Stimulated activated CD4-positive, alpha-beta T cell treated with anti-CD3 and anti-CD28 coated beads, Interleukin-12 subunit alpha, Interleukin-12 subunit beta, amount 100 ng/mL, for 4 hours (primary cell): ENCODE results near the gene GTF3A.

Source experiments
- DNase-seq: peaks from one replicate; pipeline ENCODE4 v3.0.0-alpha.2; 2020

The GTF3A gene

GRCh38 chr13:27449081-27449603 is 24.7 kb downstream of the GTF3A start:
- no peak for DNase-seq

DNA sequence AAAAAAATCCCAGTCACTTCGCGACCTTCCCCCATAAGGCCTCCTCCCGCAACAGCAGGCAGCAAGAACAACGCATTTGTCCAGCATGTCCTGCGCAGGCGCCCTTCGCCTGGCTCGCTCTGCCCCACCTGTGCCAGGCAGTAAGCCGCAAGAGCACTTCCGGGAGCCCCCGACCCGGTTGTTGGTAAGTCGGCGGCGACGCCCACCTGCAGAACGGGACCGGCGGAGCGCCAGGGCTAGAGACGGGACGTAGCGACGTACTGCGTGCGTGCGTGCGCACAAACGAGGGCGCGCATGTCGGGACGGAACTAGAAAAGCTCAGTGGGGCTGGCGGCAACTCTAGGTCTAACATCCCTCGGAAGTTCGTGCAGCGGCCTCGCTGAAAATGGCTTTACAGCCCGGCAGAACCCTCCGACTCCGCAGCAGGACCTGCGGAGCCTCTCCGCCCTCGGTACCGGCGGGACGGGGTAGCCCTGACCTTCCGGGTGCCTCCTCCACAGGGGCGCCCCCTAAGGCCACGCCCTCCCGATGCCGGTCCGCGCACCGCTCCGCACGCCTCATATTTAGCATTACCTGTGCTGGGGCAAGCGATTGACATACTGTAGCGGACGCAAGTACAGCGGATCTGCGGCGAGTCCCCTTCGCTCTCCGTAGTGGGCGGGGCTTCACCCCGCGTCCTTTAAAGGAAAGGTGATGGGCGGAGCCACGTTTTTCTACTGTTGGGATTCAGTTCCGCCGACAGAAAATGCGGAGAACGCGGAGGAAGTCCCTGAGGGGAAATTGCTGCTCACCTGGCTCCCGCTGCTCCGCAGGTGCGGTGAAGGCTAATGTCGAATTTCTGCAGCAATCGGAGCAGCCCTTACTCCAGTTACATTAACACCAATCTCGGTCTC is 25.8 kb downstream of the GTF3A start, which contains the start of gene MTIF3:
Gene MTIF3 (minus strand): TSS at position 629 of the 893 bp plus-strand sequence. CDS start 10,116 bp downstream, outside the sequence.
- DNase-seq: peak; percentile 92

DNA sequence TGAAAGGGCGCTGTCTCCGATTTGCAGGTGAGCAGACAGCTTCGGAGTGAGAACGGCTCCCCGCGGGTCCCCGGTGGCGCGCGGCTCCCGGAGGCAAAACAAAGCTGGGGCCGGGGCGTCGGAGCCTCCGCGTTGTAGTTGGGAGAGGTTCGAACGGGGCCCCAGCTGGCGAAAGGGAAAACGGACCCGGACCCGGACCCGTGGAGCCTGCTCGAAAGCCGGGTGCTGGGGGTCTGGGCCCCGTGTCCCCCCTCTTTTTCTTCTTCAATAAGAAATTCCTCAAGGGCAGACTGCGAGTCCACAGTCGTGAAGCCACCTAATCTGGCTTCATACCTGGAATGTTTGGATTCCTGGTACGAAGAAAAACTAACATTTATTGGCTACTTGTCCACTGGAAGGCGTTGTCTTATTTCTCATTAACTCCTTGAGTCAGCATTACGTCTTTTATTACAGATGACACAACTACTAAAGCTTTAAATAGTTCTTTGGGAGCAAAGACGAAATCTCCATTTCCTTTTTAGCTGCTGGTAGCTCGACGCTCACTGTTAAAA is 26.6 kb downstream of the GTF3A start:
- DNase-seq: peak; percentile 32

DNA sequence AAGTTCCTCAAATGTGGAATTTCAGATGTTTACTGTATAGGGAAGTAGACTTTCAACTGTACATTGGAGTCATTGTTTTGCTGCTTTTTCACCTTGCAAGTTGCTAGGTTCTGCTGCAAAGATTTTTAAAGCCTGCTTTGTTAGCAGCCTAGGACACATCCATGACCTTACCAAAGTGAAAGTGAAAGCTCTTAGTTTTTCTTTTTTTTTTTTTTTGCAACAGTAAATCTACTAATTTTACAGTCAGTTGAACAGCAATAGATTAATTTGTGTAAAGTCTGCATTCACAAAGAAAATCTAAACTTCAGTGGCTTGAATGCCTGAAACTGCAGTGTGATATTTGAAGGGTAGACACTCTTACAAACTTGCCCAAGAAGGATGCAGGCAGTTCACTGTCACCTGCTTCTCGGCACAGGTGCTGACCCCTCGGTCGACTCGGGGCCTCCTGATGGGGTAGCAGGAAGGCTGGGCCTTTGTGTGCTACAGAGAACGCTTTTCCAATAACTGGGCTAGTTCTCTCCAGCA is 31.0 kb downstream of the GTF3A start:
- DNase-seq: no peak

GRCh38 chr13:27461940-27462584 is 37.6 kb downstream of the GTF3A start:
- DNase-seq: no peak

GRCh38 chr13:27463500-27463899 is 39.1 kb downstream of the GTF3A start:
- no peak for DNase-seq

GRCh38 chr13:27465611-27466010 is 41.2 kb downstream of the GTF3A start:
- DNase-seq: no peak

DNA sequence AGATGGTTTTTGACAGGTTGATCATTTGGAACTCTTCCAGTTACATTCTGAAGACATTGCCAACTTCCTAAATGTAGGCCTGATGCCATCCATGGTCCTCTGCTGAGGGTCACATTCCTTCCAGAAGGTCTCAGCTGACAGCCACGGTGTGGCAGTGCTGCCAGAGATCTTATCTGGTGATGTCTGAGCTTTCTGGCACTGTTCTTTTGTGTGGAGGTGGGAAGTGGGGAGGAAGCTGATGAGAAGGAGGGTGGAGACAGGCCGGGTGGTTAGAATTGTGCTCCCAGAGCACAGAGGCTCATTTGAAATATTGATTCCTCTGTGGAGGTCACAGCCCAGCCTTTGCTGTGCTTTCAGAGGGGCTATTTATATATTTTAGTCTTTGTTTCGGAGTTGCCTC is 42.1 kb downstream of the GTF3A start:
- DNase-seq: no peak

DNA sequence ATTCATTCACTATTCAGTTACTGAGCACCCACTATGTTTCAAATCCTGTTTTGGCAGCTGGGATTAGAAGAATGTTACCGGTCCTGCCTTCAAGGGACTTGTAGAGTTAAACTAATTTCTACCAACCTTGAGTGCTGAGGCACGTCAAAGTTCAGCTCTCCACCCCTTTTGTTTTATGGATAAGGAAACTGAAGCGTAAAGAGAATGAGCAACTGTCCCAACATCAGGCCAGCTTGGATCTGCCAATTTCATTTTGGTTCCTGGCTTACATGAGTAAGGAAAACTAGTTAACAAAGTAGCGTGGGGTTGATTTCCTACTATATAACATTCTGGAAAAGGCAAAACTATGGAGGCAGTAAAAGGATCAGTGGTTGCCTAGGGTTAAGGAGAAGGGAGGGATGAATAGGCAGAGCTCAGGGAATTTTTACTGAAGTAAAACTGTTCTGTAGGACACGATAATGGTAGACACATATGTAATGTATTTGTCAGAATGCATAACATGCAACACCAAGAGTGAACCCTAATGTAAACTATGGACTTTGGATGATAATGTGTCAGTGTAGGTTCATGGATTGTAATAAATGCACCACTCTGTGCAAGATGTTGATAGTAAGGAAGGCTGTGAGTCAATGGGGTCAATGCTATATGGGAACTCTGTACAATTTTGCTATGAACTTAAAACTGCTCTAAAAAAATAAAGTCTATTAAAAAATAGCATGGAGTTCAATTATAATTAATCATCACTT is 45.8 kb downstream of the GTF3A start:
- no peak for DNase-seq

- DNase-seq: no peak
These were observed 48.0 kb downstream of the GTF3A start for GRCh38 chr13:27472441-27472840.

- no peak for DNase-seq
These were observed 48.5 kb downstream of the GTF3A start for GRCh38 chr13:27472941-27473340.

GRCh38 chr13:27474751-27475268 is 50.4 kb downstream of the GTF3A start:
- DNase-seq: no peak

- no peak for DNase-seq
These were observed 52.7 kb downstream of the GTF3A start for GRCh38 chr13:27476943-27477703.

DNA sequence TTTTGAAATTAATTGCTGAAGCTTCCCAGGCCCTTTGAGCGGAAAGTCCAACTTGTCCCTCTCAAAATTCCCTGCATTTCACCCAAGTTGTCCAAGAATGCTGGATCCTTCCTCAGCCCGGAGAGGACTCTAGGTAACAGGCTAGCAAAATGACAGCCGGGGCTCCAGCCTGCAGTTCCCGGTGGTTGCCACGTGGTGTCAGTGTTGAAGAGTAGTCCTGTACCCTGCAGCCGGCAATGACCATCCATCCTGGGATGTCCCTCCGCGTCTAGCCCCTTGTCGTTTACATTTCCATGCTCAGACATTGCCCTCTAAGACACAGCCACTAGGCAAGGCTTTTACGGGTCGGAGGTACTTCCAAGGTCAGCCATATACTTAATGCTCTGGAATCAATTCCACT is 57.3 kb downstream of the GTF3A start:
- DNase-seq: peak; percentile 9

DNA sequence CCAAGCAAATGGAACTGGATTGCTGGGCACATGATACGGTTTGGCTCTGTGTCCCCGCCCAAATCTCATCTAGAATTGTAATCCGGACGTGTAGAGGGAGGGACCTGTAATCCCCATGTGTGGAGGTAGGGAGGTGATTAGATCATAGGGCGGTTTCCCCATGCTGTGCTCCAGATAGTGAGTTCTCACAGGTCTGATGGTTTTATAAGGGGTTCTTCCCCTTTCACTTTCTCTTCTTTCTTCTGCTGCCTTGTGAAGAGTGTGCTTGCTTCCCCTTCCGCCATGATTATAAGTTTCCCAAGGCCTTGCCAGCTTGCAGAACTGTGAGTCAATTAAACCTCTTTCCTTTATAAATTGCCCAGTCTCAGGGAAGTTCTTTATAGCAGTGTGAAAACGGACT is 58.6 kb downstream of the GTF3A start:
- DNase-seq: no peak

GRCh38 chr13:27483421-27483820 is 59.0 kb downstream of the GTF3A start:
- no peak for DNase-seq
